HepG2 (cell line): Measurements from ENCODE around the gene BCAS3. TPM values are rescaled to one million over a fixed set of nuclear protein-coding genes. Genes with fewer than 3 reads are reported as not detected.

Experiments
- CENPBD1 ChIP-seq: sonication (generic); formaldehyde crosslinking; IDR thresholded peaks from 2 replicates; pipeline ENCODE4 v1.8.0; 2022; ENCODE audit warnings: missing genetic modification reagents, low read depth, mild to moderate bottlenecking, borderline replicate concordance
- CREB3 ChIP-seq: sonication (generic); formaldehyde crosslinking; IDR thresholded peaks from 2 replicates; pipeline ENCODE4 v1.5.0; 2020; ENCODE audit warnings: missing genetic modification reagents
- PATZ1 ChIP-seq: sonication (generic); formaldehyde crosslinking; IDR thresholded peaks from 2 replicates; pipeline ENCODE4 v1.4.0; 2020; ENCODE audit warnings: missing genetic modification reagents
- PHF8 ChIP-seq: sonication (generic); formaldehyde crosslinking; IDR thresholded peaks from 2 replicates; pipeline ENCODE4 v1.5.0; 2020; ENCODE audit warnings: missing genetic modification reagents
- SMAD3 ChIP-seq: sonication (generic); formaldehyde crosslinking; IDR thresholded peaks from 2 replicates; pipeline ENCODE4 v1.4.0; 2020; ENCODE audit warnings: missing genetic modification reagents
- SNRNP70 ChIP-seq: fragments of 200-400 bp; formaldehyde crosslinking; IDR thresholded peaks from 2 replicates; pipeline ENCODE4 v1.6.1; 2017; ENCODE audit warnings: mild to moderate bottlenecking, low read depth, low read length, moderate library complexity
- SP5 ChIP-seq: IDR thresholded peaks from 2 replicates; pipeline ENCODE4 v1.6.1; 2016; ENCODE audit warnings: low read depth, borderline replicate concordance
- SUZ12 ChIP-seq: fragments of 150-350 bp; IDR thresholded peaks from 2 replicates; pipeline ENCODE4 v1.6.1; 2014; ENCODE audit warnings: low read depth, low read length
- THAP9 ChIP-seq: sonication (generic); formaldehyde crosslinking; IDR thresholded peaks from 2 replicates; pipeline ENCODE4; 2020; ENCODE audit warnings: missing genetic modification reagents, mild to moderate bottlenecking, borderline replicate concordance
- ZNF510 ChIP-seq: sonication (generic); formaldehyde crosslinking; IDR thresholded peaks from 2 replicates; pipeline ENCODE4 v1.4.0; 2020; ENCODE audit warnings: low read depth, mild to moderate bottlenecking, missing genetic modification reagents
- polyA plus RNA-seq, 8 experiments: library from polyadenylated mRNA; depleted of rRNA in 3 of 8; stranded (reverse) in 7 of 8; unstranded in 1 of 8; fragments of >200 nt; fragmentation: Illumina TruSeq in 4 of 8; extraction: Trizol in 4 of 8; gene quantifications; 2 replicates each; pipeline versions ENCODE4 v1.2.1 to v1.2.3, GENCODE V29; 2011 to 2016; ENCODE audit warnings: low read depth in 4 of 8, missing spikeins in 1 of 8, mixed read lengths in 1 of 8; ENCODE audit not compliant: insufficient read depth in 1 of 8
- total RNA-seq, 5 experiments: library from RNA; depleted of rRNA; stranded (reverse); fragments of >200 nt; fragmentation: Illumina TruSeq; extraction: Trizol; gene quantifications; 2 replicates each; pipeline ENCODE4 v1.2.3, GENCODE V29; 2016; ENCODE audit warnings: low read depth in 1 of 5
- TF ChIP-seq, protein P1 (sequence below): sonication (generic); formaldehyde crosslinking; IDR thresholded peaks from 2 replicates; pipeline ENCODE4 v1.4.0; 2020; ENCODE audit warnings: missing genetic modification reagents

Gene BCAS3
- total and polyA plus RNA-seq, 2 of the 13 experiments (the other 11 are each of a cell fraction or from before 2014, with no cell fraction given): 10.7 to 11.2 TPM

GRCh38 chr17:61362396-61362795 is 684.7 kb downstream of the BCAS3 start (continued):
- TF ChIP-seq PATZ1 (CRISPR knock-in tag): 0 out of 2 replicates have a peak, but pooled peaks have one; percentile 6
- no peak for TF ChIP-seq SNRNP70
- TF ChIP-seq, protein P1, sequence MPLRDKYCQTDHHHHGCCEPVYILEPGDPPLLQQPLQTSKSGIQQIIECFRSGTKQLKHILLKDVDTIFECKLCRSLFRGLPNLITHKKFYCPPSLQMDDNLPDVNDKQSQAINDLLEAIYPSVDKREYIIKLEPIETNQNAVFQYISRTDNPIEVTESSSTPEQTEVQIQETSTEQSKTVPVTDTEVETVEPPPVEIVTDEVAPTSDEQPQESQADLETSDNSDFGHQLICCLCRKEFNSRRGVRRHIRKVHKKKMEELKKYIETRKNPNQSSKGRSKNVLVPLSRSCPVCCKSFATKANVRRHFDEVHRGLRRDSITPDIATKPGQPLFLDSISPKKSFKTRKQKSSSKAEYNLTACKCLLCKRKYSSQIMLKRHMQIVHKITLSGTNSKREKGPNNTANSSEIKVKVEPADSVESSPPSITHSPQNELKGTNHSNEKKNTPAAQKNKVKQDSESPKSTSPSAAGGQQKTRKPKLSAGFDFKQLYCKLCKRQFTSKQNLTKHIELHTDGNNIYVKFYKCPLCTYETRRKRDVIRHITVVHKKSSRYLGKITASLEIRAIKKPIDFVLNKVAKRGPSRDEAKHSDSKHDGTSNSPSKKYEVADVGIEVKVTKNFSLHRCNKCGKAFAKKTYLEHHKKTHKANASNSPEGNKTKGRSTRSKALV (CRISPR knock-in tag): no peak
- TF ChIP-seq PHF8 (CRISPR knock-in tag): 0 out of 2 replicates have a peak, but pooled peaks have one; percentile 23
- TF ChIP-seq SUZ12: no peak
- TF ChIP-seq ZNF510 (CRISPR knock-in tag): no peak
- TF ChIP-seq CENPBD1: no peak
- no peak for TF ChIP-seq SP5
- TF ChIP-seq SMAD3 (CRISPR knock-in tag): no peak
- no peak for TF ChIP-seq CREB3
- TF ChIP-seq THAP9 (CRISPR knock-in tag): peak; percentile 79; the same call in 1 of the 2 replicates
